GM19035 (cell line): ENCODE results near the gene RIMBP2.
"Not testable (repeated sequence)": the region's sequence is repeated elsewhere in the genome, so short reads cannot be mapped to it uniquely, and the experiment has no call there.

Experiments
- ATAC-seq: cut with Tn5 transposase; IDR thresholded peaks from one replicate; pipeline ENCODE4 v1.9.1; 2021; ENCODE audit not compliant: unreplicated experiment

RIMBP2 gene

GRCh38 chr12:130609966-130610365, 106.1 kb downstream of the RIMBP2 start:
- no peak for ATAC-seq

- ATAC-seq, result no peak
These were observed 107.3 kb downstream of the RIMBP2 start for GRCh38 chr12:130608831-130609230.

- ATAC-seq, result no peak
These were observed 108.0 kb downstream of the RIMBP2 start for GRCh38 chr12:130608132-130608531.

GRCh38 chr12:130606231-130606630, 109.9 kb downstream of the RIMBP2 start:
- ATAC-seq, result no peak

GRCh38 chr12:130603396-130603965, 112.6 kb downstream of the RIMBP2 start:
- ATAC-seq, result no peak

GRCh38 chr12:130602251-130602650, 113.8 kb downstream of the RIMBP2 start:
- ATAC-seq, result no peak

GRCh38 chr12:130601327-130601726, 114.8 kb downstream of the RIMBP2 start:
- no peak for ATAC-seq

GRCh38 chr12:130596241-130596640, 119.9 kb downstream of the RIMBP2 start:
- ATAC-seq, result no peak

- no peak for ATAC-seq
These were observed 120.5 kb downstream of the RIMBP2 start for GRCh38 chr12:130595566-130595965.

- no peak for ATAC-seq
These were observed 123.0 kb downstream of the RIMBP2 start for GRCh38 chr12:130593056-130593455.

GRCh38 chr12:130592641-130593040, 123.5 kb downstream of the RIMBP2 start:
- no peak for ATAC-seq

GRCh38 chr12:130591736-130592135, 124.4 kb downstream of the RIMBP2 start:
- no peak for ATAC-seq

GRCh38 chr12:130590685-130591084, 125.4 kb downstream of the RIMBP2 start:
- no peak for ATAC-seq

GRCh38 chr12:130589540-130590317, 126.4 kb downstream of the RIMBP2 start:
- ATAC-seq, result no peak

- no peak for ATAC-seq
These were observed 127.2 kb downstream of the RIMBP2 start for GRCh38 chr12:130588696-130589539.

GRCh38 chr12:130587966-130588365, 128.1 kb downstream of the RIMBP2 start:
- no peak for ATAC-seq

GRCh38 chr12:130584475-130584874, 131.6 kb downstream of the RIMBP2 start:
- ATAC-seq, result not testable (repeated sequence)

GRCh38 chr12:130583800-130584199, 132.3 kb downstream of the RIMBP2 start:
- no peak for ATAC-seq

GRCh38 chr12:130583317-130583716, 132.8 kb downstream of the RIMBP2 start:
- ATAC-seq, result no peak

- ATAC-seq, result no peak
These were observed 133.8 kb downstream of the RIMBP2 start for GRCh38 chr12:130582286-130582685.

GRCh38 chr12:130581782-130582181, 134.3 kb downstream of the RIMBP2 start:
- no peak for ATAC-seq

- ATAC-seq, result no peak
These were observed 136.9 kb downstream of the RIMBP2 start for GRCh38 chr12:130579231-130579630.
